CD4-positive, alpha-beta T cell treated with Interferon gamma for 1 hour (primary cell): ENCODE measurements around the gene CROT.
A peak's percentile ranks its signal among the peaks of the same experiment; 100 is the strongest.

Experiments used
- DNase-seq: peaks from one replicate; pipeline ENCODE4 v3.0.0-alpha.2; 2020

Gene CROT

DNA sequence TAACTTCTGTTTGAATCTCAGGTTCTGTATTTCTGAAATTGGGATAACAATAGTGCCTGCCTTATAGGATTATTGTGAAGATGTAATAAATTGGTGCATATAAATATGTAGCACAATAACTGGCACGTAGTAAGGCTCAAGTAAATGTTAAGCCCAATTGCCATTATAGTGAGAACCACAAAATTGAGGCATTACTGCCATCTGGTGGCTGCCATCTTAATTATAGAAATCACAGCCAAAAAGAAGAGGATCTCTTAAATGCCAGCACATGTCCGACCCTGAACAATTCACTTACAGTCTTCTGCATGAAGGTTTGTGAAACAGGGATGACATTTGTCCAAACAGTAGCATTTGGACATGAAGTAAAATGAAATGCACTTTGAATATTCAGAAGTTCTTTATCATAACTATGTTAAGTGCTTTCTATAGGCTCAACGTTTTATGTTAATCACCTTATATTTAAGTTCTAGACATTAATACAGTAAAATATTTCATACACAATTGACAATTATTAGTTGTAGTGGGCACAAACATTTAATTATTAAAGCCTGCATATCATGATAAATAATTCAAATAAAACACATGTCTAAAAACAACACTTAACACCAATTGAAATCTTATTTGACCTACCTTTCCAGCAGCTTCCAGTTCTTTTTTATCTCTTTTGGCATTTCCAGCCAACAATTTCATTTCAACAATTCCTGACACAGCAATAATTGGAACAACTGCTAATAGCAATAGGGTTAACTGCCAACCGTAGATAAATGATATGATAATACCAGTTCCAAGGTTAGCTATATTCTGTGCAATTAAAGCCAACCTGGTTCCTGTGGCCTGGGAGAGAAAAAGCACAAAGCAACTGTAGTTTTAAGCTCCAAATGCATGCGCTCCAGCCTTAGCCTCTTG is 71.5 kb downstream of the CROT start:
- DNase-seq, result peak; percentile 8

DNA sequence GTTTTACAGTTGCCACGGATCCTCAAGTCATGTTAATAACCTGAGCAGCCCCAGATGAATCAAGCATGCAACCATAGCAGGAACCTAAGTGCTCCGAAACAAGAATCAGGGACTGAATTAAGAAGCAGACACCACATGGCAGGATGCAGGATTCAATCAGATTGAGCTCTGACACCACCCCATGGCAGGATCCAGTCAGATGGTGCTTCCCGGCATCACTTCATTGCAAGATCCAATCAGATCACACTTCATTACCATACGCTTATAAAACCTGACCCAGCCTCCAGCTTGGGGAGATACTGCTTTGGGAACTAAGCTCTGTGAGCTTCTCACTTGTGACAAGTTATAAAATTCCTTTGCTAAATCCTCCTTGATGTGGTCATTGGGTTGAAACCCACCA is 74.7 kb downstream of the CROT start:
- no peak for DNase-seq

DNA sequence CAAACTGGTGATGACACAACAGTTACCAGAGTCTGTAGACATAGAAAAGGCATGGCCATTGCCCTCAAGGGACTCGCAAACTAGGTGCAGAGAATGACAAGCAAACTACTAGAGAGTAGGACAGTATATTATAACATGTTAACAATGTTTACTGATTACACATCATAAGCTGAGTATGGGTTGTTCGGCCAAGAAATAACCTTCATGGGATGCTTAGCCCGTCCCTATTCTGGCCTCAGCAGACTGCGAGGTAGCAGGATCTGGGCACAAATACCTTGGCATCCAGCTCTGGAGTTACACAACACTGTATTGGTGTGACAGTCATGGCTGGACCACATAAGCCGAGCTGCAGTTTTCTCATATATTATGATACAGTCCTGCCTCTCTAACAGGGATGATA is 78.6 kb downstream of the CROT start:
- no peak for DNase-seq

DNA sequence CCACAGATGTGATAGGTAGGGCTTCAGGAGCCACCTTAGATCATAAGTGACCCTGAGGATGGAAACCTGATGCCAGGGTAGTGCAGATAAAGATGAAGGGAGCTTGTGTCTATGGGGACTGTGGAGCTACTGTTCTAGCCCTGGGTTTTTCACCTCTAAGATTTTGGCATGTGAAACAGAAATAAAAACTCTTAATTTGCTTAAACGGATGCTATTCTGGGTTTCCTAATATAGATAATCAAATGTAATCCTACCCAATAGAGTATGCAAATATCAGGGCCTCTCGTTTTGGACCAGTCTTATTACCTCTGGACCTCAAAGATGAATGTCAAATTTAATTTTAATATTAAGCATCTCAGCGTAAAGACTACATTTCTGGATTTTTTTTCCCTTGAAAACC is 80.7 kb downstream of the CROT start:
- no peak for DNase-seq

DNA sequence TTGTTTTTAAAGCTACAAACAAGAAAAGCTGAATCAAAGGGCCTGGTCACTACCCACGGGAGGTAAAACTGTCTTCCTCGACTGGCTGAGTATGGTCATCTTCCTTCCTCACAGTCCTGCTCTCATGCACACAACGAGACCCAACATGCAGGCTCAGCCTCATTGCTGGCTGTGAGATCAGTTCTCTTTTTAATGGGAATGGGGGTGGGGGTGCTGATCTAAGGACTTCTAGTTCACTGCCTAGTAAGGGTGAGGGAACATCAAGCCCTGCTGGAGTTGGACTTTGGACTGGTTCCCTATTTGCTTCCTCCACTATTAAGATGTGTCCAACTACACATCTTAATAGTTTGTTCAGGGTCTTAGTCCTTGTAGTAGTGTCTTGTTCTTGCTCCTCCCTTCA is 81.8 kb downstream of the CROT start:
- DNase-seq, result no peak

DNA sequence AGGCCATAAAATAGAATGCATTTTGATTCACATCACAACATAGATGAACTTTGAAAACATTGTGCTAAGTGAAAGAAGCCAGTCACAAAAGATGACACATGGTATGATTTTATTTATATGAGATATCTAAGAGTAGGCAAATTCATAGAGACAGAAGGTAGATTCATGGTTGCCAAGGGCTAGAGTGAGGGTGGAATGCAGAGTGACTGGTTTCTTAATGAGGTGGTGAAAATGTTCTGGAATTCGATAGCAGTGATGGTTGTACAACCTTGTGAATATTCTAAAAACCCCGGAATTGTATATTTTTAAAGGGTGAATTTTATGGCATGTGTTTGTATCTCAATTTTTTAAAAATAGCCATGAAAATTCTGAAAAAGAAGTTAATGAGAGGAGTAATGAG is 87.1 kb downstream of the CROT start:
- no peak for DNase-seq

DNA sequence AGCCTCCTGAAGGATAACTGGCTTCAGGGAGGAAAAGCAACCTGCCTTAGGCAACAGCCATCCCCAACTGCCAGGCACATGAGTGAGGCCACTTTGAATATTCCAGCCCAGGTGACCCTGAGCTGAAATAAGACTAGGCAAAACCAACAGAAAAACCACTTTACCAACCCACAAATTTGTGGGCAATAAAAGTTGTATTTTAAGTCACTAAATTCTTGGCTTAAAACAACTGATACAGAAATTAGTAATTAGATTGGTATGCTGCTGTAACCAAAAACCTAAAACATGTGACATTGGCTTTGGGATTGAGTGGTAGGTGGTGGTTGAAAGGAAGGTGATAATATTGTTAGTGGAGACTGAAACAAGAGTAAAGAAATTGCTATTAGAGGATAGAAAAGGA is 90.1 kb downstream of the CROT start:
- DNase-seq, result no peak

DNA sequence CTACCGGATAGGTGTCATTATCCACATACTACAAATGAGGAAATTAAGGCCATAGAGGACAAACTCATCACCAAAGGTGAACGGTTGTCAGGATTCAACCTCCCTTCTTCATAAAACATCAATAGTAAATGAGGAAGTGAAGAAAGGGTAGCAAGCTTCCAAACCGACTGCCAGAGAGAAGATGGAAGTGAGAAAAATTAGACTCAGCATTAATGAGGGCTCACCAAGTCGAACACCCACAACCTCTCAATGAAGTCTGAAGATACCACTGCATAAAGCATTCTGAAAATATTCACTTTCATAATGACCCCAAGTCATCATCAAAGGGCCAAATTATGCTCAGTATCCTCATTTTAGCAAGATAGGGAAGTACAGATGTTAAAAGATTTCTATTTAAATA is 100.4 kb downstream of the CROT start:
- no peak for DNase-seq

DNA sequence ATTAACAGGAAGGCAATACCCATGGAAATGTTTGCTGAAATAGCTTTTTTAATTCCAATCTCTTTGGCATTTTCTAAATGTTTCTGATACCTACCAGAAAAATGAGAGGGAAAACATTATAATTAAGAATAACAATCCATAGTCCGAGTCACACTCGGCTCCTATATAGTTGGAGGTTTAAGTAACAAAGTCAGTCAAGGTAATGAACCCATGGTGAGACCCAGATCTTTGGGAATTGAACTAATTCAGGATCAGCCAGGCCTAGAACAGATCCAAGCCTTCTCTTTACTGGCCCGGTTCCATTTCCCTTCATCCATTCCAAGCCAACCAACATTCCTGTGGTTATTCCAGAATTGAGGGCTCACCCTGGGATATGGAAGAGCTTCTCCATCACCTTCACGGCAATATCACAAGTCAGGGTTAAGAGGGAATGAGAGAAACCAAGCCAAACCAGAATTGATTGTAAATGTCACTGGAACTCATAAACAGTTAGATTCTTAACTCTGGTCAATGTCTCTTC is 101.7 kb downstream of the CROT start:
- DNase-seq, result no peak

DNA sequence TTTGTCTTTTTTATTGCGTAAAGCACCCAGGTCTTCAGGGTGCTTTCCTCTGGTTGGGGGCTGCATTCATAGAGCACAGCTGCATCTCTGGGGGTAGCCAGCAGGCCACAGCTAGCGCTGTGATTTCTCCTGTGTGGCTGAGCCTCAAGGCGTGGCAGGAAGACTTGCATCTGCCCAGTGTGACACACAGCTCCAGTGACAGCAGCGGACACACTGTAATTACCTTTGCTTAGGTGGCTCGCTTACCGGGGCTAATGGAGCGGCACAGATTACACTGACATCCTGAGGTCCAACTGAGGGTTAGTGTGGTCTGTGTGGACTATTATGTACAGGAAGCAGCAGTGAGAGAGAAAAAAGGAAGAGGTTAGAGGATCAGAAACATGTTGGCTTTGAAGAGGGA is 102.9 kb downstream of the CROT start:
- DNase-seq, result no peak
